Ectodermal cell (in vitro differentiated cells): ENCODE results near the gene TMEM107.

Experiments used
- H3K27ac ChIP-seq: 2 replicates; pipeline ENCODE4 v1.7.0; 2013; ENCODE audit warnings: mild to moderate bottlenecking, low read depth, low read length; ENCODE audit not compliant: insufficient read depth, poor library complexity, severe bottlenecking
- H3K27me3 ChIP-seq: 2 replicates; pipeline ENCODE4 v1.7.0; 2013; ENCODE audit warnings: mild to moderate bottlenecking, low read length; ENCODE audit not compliant: insufficient read depth, control insufficient read depth, poor library complexity, severe bottlenecking
- H3K36me3 ChIP-seq: one replicate; pipeline ENCODE4 v1.7.0; 2013; ENCODE audit warnings: low read length; ENCODE audit not compliant: control insufficient read depth, insufficient read depth
- H3K4me1 ChIP-seq: one replicate; pipeline ENCODE4 v1.7.0; 2013; ENCODE audit warnings: low read length; ENCODE audit not compliant: control insufficient read depth, insufficient read depth
- H3K4me3 ChIP-seq: 2 replicates; pipeline ENCODE4 v1.7.0; 2013; ENCODE audit warnings: low read depth, low read length, control low read depth; ENCODE audit not compliant: insufficient read depth
- H3K9me3 ChIP-seq: 2 replicates; pipeline ENCODE4 v1.7.0; 2013; ENCODE audit warnings: mild to moderate bottlenecking, low read length, moderate library complexity; ENCODE audit not compliant: control insufficient read depth
- WGBS, 2 experiments: methylation state at CpG; one replicate each; pipeline ENCODE4 v1.1.7; 2013; ENCODE audit warnings: missing lambda C conversion rate in 2 of 2; 5-methylcytosine and 5-hydroxymethylcytosine counted together

Gene TMEM107

GRCh38 chr17:8161289-8162232 lies 14.6 kb downstream of the TMEM107 start:
- WGBS, 2 experiments = 87% methylated on average over 19 of the region's 19 CpGs
- Histone ChIP-seq H3K4me3 (peak overlapping the region; percentile 97), H3K27ac (no peak overlapping the region), H3K9me3 (no peaks in the 10 kb centered on the region), H3K27me3 (no peaks in the 10 kb centered on the region), H3K36me3 (peaks cover 11% of the 10 kb centered on the region), H3K4me1 (peaks cover 28% of the 10 kb centered on the region)

GRCh38 chr17:8160741-8161221 lies 15.4 kb downstream of the TMEM107 start:
- no peak overlapping the region for H3K4me3 ChIP-seq

GRCh38 chr17:8160224-8160577 lies 16.0 kb downstream of the TMEM107 start:
- Histone ChIP-seq H3K36me3 (peaks cover 11% of the 10 kb centered on the region), H3K27me3 (no peaks in the 10 kb centered on the region), H3K9me3 (no peaks in the 10 kb centered on the region), H3K4me3 (no peak overlapping the region), H3K4me1 (peaks cover 28% of the 10 kb centered on the region), H3K27ac (no peak overlapping the region)
- 91 to 92% methylated on average over 4 of the region's 4 CpGs for WGBS, 2 experiments

More at GRCh38 chr17:8160741-8161221, 15.4 kb downstream of the TMEM107 start:
- Histone ChIP-seq H3K4me1 (peaks cover 28% of the 10 kb centered on the region), H3K36me3 (peaks cover 11% of the 10 kb centered on the region), H3K27ac (no peak overlapping the region), H3K9me3 (no peaks in the 10 kb centered on the region), H3K27me3 (no peaks in the 10 kb centered on the region)
- WGBS, 2 experiments = 91 to 93% methylated on average over 5 of the region's 5 CpGs

GRCh38 chr17:8159459-8160223 lies 16.5 kb downstream of the TMEM107 start:
- Histone ChIP-seq H3K4me1 (peaks cover 30% of the 10 kb centered on the region), H3K27me3 (no peaks in the 10 kb centered on the region), H3K27ac (no peak overlapping the region), H3K9me3 (no peaks in the 10 kb centered on the region), H3K4me3 (no peak overlapping the region), H3K36me3 (peaks cover 11% of the 10 kb centered on the region)
- WGBS, 2 experiments = 92 to 96% methylated on average over 4 of the region's 4 CpGs

- Histone ChIP-seq H3K4me3 (no peak overlapping the region), H3K27ac (no peak overlapping the region), H3K36me3 (peaks cover 11% of the 10 kb centered on the region), H3K9me3 (no peaks in the 10 kb centered on the region), H3K27me3 (no peaks in the 10 kb centered on the region), H3K4me1 (peaks cover 28% of the 10 kb centered on the region)
- 70 to 72% methylated on average over 2 of the region's 3 CpGs for WGBS, 2 experiments
Observed at GRCh38 chr17:8159032-8159400, 17.2 kb downstream of the TMEM107 start.

GRCh38 chr17:8158267-8159031 lies 17.7 kb downstream of the TMEM107 start:
- Histone ChIP-seq H3K36me3 (peaks cover 11% of the 10 kb centered on the region), H3K27me3 (no peaks in the 10 kb centered on the region), H3K9me3 (no peaks in the 10 kb centered on the region), H3K4me1 (peaks cover 22% of the 10 kb centered on the region), H3K27ac (peak overlapping the region; percentile 55), H3K4me3 (no peak overlapping the region)
- WGBS, 2 experiments = 61 to 66% methylated on average over 20 of the region's 20 CpGs

- Histone ChIP-seq H3K4me1 (peaks cover 25% of the 10 kb centered on the region), H3K9me3 (no peaks in the 10 kb centered on the region), H3K4me3 (peak overlapping the region; percentile 60), H3K27me3 (no peaks in the 10 kb centered on the region), H3K36me3 (peaks cover 8% of the 10 kb centered on the region), H3K27ac (peak overlapping the region; percentile 95)
- WGBS, 2 experiments = 0 to 1% methylated on average over 59 of the region's 59 CpGs
Observed at GRCh38 chr17:8156246-8156992, 19.8 kb downstream of the TMEM107 start.

GRCh38 chr17:8155996-8156245 lies 20.3 kb downstream of the TMEM107 start:
- Histone ChIP-seq H3K27me3 (no peaks in the 10 kb centered on the region), H3K36me3 (peaks cover 3% of the 10 kb centered on the region), H3K4me3 (peak overlapping the region; percentile 60), H3K9me3 (no peaks in the 10 kb centered on the region), H3K4me1 (peaks cover 20% of the 10 kb centered on the region), H3K27ac (peak overlapping the region; percentile 83)
- 3% methylated on average over 11 of the region's 11 CpGs for WGBS, 2 experiments

- Histone ChIP-seq H3K4me3 (peak overlapping the region; percentile 60), H3K27ac (peak overlapping the region; percentile 83), H3K27me3 (no peaks in the 10 kb centered on the region), H3K4me1 (peaks cover 18% of the 10 kb centered on the region), H3K9me3 (no peaks in the 10 kb centered on the region), H3K36me3 (no peaks in the 10 kb centered on the region)
- WGBS, 2 experiments = 53 to 54% methylated on average over 14 of the region's 14 CpGs
Observed at GRCh38 chr17:8155231-8155995, 20.8 kb downstream of the TMEM107 start.
